ENCODE results near the gene MIA2.
"Not testable (repeated sequence)": the region's sequence is repeated elsewhere in the genome, so short reads cannot be mapped to it uniquely, and the experiment has no call there.

MIA2 gene

DNA sequence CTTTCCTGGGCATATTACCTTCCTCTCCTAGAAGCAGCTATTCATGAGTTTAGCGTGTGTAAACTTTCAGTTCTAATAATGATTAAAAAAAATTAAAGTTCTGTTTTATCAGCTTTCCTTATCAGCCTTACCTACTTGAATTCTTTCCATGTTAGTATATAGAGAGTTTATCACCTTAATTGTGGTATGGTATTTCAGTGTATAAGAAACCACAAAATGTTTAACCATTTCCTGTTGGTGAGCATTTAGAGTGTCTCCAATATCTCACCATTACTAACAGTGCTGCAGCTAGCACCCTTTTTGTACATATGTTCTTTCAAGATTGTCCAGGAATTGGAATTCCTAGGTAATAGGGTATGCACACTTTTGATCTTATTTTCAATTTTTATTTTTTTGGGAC is 109.1 kb downstream of the MIA2 start:
- no peak for DNase-seq

DNA sequence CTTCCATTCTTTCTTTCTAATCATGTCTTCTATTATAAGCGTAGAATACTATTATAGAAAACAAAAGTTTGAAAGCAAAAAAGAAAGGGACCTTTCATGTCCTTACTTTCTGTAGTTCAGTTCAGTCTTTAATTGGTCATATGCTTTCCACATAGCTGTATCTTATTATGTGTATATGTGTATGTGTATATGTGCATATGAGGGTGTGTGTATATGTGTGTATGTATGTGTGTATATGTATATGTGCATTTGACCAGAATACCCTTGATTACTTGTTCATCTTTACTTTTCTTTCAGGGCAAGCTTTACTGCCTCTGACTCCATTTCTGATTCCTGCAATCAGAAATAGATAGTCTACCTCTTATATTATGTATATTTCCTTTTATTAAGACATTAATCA is 109.9 kb downstream of the MIA2 start:
- DNase-seq: no peak

DNA sequence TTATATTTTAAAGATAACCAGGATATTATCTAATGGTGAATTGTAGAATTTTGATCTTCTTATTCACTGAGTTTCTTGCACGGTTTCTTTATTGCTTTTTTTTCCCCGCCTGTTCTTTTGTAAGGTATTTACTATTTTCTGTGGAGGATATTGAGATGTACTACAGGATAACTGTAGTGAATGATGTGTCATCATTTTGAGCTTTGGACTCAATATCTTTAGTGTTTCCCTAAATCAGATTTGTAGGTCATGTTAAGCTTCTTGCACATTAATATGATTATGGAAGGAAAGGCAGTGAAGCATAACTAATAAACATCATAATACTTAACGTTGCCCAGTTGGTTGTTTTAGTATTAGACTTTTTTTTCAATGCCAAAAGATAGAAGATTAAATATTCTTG is 117.2 kb downstream of the MIA2 start:
- DNase-seq: no peak

DNA sequence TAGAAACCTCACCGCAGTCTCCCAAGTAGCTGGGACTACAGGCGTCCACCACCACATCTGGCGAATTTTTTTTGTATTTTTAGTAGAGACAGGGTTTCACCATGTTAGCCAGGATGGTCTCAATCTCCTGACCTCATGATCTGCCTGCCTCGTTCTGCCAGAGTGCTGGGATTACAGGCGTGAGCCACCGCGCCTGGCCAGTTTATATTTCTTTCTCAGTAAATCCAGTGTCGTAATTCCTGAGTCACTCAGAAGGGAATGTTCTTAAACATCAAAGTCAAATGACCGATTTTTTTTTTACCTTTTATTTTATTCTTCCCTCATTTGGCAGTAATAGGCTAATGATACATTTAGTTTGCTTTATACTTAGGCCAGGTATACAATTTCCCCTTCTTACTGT is 118.0 kb downstream of the MIA2 start:
- DNase-seq: no peak

DNA sequence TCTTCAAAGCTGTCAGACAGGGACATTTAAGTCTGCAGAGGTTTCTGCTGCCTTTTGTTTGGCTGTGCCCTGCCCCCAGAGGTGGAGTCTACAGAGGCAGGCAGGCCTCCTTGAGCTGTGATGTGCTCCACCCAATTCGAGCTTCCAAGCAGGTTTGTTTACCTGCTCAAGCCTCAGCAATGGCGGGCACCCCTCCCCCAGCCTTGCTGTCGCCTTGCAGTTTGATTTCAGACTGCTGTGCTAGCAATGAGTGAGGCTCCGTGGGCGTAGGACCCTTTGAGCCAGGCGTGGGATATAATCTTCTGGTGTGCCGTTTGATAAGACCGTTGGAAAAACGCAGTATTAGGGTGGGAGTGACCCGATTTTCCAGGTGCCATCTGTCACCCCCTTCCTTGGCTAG is 125.4 kb downstream of the MIA2 start:
- not testable (repeated sequence) for DNase-seq

DNA sequence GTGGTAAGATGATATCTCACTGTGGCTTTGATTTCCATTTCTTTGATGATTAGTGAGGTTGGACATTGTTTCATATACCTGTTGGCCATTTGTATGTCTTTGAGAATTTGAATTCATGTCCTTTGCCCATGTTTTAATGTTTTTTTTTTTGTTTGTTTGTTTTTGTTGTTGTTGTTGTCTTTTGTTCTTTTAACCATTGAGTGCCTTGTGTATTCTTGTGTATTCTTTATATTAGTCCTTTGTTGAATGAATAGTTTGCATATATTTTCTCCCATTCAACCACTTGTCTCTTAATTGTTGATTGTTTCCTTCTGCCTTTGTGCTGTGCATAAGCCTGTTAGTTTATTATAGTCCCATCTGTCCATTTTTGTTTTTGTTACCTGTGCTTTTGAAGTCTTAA is 126.6 kb downstream of the MIA2 start:
- no peak for DNase-seq

DNA sequence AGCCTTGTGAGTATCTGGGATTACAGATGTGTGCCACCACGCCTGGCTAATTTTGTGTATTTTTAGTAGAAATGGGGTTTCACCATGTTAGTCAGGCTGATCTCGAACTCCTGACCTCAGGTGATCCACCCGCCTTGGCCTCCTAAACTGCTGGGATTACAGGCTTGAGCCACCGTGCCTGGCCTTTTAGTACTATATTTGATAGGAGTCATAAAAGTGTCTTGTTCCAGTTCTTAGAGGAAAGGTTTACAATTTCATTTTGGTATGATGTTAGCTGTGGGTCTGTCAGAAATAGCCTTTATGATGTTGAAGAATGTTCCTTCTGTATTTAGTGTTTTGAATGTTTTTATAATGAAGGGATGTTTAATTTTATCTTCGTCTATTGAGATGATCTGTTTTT is 127.8 kb downstream of the MIA2 start:
- DNase-seq: not testable (repeated sequence)

DNA sequence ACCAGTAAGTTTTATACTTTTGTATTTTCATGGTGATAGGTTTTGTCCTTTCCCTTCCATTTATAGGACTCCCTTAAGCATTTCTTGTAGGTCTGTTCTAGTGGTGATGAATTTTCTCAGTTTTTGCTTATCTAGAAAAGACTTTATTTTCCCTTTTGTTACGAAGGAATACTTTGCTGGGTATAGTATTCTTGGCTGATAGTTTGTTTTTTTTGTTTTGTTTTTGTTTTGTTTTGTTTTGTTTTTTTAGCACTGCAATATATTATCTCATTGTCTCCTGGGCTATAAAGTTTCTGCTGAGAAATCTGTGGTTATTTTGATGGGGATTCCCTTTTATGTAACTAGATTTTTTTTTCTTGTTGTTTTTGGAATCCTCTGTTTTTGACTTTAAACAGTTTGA is 130.8 kb downstream of the MIA2 start:
- no peak for DNase-seq

DNA sequence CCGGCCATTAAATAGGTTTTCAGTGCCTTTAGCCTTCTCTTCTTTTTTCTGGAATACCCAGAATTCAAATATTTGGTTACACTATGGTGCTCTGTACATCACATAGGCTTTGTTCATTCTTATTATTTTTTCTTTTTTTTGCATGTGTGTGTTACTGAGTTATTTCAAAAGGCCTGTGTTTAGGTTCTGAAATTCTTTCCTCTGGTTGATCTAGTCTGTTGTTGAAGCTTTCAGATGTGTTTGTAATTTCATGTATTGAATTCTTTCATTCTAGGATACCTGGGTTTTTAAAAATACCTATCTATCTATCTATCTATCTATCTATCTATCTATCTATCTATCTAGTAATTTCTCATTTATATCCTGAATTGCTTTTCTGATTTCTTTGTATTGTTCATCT is 131.6 kb downstream of the MIA2 start:
- no peak for DNase-seq

DNA sequence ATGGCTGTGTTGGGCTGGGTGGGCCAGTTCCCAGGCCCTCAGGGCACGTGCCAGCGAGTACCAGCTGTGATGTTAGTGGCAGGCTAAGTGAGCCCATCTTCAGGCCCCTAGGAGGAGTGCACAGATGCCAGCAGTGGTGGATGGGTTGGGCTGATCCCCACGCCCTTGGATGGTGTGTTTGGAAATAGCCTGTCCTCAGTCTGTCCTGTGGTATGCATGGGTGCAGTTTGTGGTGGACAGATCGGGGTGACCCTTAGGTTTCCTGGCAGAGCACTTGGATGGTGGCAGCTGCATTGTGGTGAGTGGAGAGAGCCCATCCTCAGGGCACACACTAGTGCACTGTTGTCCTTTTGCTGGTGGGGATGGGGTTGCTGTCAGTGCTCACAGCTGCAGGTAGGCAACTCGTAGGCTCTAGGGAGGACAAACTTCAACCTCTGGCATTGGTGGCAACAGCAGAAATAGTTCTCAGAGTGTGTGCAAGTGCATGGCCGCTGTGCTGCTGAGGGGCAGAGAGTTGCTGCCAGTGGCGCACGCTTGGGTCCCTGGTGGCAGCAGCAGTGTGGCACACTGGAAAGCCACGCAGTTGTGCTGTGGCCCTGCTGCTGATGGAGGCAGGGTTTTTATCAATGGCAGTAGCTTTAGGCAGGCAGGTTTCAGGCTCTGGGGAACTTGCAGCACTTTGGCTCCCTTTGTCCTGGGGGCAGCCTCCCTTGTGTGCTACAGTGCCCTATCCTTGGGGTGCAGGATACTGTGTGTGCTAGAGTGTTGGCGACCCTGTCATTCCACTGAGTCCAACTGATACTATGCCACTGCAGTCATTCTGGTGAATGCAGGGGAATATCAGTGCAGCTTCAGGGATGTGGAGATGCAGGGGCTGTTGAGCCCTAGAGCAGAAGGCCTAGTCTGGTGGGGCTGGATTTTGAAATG is 133.0 kb downstream of the MIA2 start:
- DNase-seq: no peak

DNA sequence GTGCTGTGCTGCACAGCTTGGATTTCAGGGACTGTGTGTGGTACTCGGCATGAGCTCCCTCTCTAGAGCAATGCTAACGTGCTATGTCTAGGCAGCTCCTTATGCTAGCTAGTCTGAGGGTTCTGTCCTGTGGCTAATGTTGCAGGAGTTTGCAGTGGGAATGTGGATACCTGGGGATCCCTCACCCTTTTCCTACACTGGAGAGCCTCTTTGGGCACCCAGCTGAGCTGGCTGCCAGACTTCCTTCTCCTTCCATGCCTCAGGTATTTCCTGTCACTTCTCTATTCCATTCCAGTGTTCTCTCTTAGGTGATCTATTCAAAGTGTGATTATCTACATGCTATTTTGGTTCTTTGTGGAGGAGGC is 133.7 kb downstream of the MIA2 start:
- DNase-seq: no peak

DNA sequence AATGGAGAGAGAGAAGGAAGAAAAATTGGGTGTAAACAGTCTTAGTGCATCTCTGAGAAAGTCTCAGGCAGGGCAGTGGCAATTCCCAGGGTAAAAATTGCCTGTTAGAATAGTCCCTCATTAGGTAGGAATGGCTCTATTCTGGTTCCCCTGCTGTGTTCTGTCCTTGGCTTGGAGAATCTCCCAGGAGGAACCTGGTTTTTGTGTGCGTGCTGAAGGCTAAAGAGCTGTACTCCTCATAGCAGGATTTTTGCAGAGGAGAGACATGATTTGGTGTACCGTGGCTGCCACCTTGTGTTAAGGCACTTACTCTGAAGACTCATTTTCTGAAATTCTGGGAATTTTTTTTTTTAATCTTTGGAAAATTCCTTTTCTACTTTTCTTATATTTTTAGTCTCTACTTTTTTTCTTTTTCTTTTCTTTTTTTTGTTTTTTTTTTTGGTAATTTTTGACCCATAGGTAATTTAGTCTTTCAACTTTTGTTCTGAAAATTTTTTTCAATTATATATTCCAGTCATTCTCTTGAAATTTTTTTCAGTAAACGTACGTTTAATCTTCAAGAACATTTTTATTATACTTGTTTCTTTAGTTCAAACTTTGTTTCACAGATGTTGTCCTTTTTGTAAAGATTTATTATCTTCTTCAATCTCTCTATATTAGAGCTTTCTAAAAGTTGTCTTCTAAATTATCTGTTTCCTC is 134.7 kb downstream of the MIA2 start:
- DNase-seq: peak; percentile 78

DNA sequence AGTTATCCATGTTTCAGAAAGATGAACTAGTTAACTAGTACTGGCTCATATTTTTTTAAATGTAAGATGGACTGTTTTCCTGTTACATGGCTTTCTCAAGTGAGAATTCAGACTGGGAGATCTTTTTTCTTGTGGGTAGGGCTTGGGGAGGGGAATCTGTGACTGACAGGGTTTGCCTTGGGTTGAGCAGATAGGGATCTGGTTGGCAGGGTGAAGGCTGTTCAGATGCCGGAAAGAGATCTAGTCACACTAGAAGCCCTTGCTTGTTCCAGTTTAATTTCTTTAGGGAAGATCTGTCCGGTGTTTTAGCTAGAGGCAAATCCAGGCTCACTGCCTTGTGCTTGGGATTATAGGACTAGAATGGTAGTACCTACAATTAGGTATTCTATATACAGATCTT is 135.3 kb downstream of the MIA2 start:
- no peak for DNase-seq

DNA sequence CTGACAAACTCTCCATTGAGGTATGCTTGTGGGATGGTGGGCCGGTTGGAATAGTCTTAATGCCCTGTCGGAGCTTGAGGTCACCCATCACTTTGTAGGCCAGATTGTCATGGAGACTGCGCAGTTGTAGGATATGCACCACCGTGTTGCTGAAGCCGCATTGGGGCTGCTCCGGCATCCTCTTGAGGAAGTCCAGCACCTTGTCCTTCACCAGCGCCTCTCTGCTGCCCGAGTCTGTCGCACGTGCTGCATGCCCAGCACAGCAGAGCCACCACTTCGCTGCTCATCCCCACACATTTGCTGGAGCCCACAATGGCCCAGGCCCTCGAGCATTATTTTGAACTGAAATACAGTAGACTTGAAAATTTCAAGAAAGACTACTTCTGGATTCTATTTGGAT is 136.7 kb downstream of the MIA2 start:
- DNase-seq: no peak

DNA sequence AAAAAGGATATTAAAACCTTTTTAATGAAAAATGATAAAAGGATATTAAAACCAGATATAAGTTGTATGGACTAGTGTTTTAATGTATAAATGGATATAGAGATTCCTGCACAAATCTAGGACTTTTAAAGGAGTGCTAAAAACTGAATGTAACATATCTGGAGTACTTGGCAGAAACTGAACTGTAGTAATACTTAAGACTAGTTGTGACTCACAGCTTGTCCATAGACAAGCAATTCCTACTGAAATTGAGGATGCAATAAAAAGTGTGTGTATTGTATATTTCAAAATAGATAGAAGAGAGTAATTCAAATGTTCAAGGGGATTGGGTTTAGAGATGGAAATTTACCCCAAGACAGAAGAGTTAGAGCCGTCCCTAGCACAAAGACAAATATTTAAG is 138.9 kb downstream of the MIA2 start:
- no peak for DNase-seq

DNA sequence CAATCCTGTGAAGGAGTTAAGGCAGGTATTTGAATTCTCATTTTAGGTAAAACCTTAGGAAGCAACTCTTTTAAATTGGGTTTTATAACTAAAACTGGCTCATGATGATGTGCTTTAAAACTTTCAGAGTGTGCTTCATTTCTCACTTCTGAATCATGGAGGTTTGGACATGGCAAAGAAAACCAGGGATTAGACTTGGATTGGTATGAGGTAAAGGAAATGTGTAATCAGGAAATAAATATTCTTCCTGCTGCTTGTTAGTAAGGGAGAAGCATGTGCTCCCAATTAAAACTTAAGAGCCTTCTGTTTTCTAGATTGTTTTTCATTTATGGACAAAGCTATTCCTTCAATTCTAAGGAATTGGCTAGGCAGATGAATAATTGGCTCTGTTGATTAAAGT is 141.1 kb downstream of the MIA2 start:
- DNase-seq: no peak

DNA sequence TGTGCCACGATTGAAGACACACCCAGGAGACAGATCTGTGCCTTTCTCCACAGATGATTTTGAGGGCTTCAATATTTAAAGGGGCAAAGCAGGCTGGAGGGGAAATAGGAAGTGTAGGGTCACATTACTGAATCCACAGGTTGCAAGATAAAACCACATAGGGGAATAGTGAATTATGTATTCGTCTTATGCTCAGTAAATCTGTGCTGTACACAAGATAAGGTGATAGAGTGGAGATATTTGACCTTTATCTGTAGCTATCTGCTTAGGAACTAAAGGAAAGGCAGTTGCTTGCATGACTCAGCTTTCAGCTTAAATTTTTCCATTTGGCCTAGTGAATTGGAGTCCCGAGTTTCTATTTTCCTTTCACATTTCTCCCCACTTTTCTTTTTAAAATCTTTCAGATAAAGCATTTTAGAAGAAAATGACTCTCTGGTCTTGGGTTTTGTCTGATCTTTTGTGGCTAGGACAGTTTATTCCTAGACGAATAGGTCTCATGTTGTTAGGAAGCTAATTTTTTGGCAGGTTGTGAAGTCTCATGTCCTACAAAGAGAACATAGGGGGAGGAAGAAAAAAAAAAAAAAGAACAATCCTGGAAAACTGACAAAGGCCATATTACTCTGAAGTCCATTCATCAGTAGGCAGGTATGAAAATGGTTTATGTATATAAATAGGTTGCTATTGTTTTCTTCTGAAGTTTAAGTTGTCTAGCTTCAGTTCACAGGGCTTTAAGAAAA is 143.1 kb downstream of the MIA2 start:
- no peak for DNase-seq

DNA sequence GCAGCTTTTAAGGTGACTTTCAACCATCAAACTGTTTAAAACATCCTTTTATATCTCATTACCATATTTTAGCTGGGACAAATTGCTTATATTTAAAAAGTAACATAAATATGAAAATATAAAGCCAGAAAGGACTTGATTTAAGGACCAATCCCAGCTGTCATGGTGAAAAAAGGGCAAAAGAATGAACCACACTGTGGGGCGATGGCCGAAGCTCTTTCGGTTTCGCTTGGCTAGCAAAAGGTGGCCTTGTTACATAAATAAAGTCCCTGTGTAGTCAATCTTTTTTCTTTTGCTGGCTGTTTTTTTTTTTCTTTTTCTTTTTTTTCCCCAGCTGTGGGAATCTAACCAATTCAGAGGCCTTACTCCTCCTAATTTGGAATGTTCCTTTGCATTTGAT is 147.7 kb downstream of the MIA2 start:
- DNase-seq: no peak

DNA sequence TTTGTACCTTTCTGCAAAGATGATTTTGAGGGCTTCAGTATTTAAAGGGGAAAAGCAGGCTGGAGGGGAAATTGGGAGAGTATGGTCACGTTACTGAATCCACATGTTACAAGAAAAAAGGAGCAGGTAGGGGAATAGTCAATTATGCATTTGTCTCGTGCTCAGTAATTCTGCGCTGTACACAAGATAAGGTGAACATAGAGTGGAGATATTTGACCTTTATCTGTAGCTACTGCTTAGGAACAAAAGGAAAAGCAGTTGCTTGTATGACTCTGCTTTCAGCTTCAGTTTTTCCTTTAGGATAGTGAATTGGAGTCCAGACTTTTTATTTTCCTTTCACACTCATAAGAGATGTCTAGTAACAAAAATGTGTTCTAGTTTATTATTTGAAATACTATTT is 148.7 kb downstream of the MIA2 start:
- no peak for DNase-seq

DNA sequence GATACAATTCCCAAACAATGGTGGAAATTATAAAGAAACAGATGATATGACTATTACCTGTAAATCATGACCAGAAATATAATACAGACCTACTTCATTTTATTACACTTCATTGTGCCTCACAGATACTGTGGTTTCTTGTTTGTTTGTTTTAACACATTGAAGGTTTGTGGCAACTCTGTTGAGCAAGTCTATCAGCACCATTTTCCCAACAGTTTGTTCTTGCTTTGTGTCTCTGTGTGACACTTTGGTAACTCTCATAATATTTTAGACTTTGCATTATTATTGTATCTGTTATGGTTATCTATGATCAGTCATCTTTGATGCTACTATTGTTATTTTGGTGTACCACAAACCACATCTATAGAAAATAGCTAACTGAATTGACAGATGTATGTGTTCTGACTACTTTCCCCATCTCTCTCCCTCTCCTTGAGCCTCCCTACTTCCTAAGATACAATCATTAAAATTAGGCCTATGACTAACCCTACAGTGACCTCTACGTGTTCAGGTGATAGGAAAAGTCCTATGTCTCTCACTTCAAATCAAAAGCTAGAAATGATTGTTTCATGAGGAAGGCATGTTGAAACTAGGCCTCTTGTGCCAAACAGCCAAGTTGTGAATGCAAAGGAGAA is 149.4 kb downstream of the MIA2 start:
- no peak for DNase-seq

DNA sequence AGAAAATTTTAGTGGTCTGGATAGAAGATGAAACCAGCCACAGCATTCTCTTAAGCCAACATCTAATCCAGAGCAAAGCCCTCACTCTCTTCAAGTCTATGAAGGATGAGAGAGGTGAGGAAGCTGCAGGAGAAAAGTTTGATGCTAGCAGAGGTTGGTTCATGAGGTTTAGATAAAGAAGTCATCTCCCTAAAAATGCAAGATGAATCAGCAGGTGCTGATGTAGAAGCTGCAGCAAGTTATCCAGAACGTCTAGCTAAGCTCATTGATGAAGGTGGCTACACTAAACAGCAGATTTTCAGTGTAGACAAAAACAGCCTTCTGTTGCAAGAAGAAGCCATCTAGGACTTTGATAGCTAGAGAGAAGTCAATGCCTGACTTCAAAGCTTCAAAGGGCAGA is 150.0 kb downstream of the MIA2 start:
- no peak for DNase-seq

DNA sequence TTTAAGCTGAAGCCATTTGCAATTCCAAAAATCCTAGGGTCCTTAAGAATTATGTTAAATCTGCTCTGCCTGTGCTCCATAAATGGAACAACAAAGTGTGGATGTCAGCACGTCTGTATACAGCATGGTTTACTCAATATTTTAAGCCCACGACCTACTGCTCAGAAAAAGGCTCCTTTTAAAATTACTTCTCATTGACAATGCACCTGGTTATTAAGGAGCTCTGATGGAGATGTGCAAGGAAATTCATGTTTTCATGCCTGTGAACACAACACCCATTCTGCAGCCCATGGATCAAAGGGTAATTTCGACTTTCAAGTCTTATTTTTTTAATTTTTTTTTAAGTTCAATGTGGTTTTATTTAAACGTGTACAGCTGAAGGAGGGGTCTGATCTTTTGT is 150.5 kb downstream of the MIA2 start:
- no peak for DNase-seq

DNA sequence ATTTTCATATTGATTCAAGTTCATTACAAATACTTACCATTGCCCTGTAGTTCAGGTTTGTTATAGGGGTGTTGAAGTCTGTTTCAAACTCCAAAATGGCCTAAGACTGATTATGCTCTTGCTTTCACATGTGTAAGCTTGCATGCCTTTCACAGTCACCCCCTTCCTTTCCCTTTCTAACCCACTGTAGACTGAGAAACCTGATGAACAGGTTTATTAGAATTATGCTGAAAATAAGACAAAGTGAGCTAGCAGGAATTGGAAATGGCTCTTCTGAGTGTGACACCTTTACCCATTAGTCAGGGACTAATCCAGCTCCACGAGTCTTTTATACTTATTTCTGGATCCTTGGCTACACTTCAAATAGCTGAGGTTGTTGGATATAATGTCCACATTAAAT is 159.6 kb downstream of the MIA2 start:
- no peak for DNase-seq

All from COR-L47 (cell line).